Adipose tissue (tissue), 3 donors: ENCODE data around the gene TECR. TPM values are rescaled to one million over a fixed set of nuclear protein-coding genes. Genes with fewer than 3 reads are reported as not detected.
"Not testable (repeated sequence)": the region's sequence is repeated elsewhere in the genome, so short reads cannot be mapped to it uniquely, and the experiment has no call there.

Experiments
- H3K27ac ChIP-seq: one replicate; pipeline ENCODE4 v1.5.1; 2013; ENCODE audit warnings: low read depth, low read length
- WGBS, 3 donors: extraction: QIAGEN DNeasy Blood & Tissue Kit; methylation state at CpG; one replicate each; pipeline ENCODE4 v1.1.7; 2013; 5-methylcytosine and 5-hydroxymethylcytosine counted together
- polyA plus RNA-seq, 3 donors: library from polyadenylated mRNA; stranded (reverse); fragments of 200-250 nt; gene quantifications; one replicate each; pipeline ENCODE4 v1.2.3, GENCODE V29; 2013
- donor health status: healthy with polysubstance abuse.
- donor health status: Bipolar disorder and iron deficiency.
- donor health status: healthy.

TECR gene
- polyA plus RNA-seq, 3 donors: 82.2 to 242 (median 129) TPM

DNA sequence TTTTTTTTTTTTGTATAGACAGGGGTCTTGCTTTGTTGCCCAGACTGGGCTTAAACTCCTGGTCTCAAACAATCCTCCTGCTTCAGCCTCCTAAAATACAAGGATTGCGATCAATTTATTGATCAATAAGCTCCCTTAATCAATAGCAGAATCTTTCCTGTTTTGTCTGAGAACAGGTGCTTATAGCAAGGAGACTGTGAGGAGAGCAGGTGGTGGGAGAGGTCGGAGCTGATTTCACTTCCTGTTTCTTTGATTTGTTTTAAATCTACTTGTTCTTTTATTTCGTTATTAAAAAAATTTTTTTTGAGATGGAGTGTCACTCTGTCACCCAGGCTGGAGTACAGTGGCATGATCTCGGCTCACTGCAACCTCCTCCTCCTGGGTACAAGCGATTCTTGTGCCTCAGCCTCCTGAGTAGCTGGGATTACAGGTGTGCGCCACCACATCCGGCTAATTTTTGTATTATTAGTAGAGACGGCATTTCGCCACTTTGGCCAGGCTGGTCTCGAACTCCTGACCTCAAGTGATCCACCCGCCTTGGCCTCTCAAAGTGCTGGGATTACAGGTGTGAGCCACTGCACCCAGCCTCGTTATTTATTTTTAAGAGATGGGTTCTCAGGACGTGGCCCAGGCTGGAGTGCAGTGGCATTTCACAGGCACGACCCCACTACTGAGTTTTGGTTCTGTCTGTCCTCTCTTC lies 84.2 kb downstream of the TECR start:
- not testable (repeated sequence) for H3K27ac ChIP-seq
- WGBS, 3 donors: 50 to 69% (median 69%) methylated on average over 14 of the region's 14 CpGs

GRCh38 chr19:14614099-14614412 lies 84.7 kb downstream of the TECR start:
- no peak overlapping the region for H3K27ac ChIP-seq
- 34 to 45% (median 35%) methylated on average over 4 of the region's 4 CpGs for WGBS, 3 donors

Other genes starting within 250 kb of the TECR start
- 10 to 100 TPM; 17.3 to 42.1 (median 38.6) TPM for gene ADGRE5, start 148.2 kb upstream of the TECR start, polyA plus RNA-seq
- 10 to 100 TPM; 27.3 to 76.8 (median 65.3) TPM for gene DDX39A, start 110.3 kb upstream of the TECR start, polyA plus RNA-seq
- 10 to 100 TPM; 35.8 to 99.0 (median 66.4) TPM for gene PKN1, start 96.3 kb upstream of the TECR start, polyA plus RNA-seq
- 1 to 10 TPM in 1 of 3 donors, under 1 TPM in 1, not detected in 1; 0.18 to 1.9 TPM for gene PTGER1, start 54.2 kb upstream of the TECR start, polyA plus RNA-seq
- 10 to 100 TPM; 34.6 to 80.5 (median 53.6) TPM for gene GIPC1, start 33.5 kb upstream of the TECR start, polyA plus RNA-seq
- 100 to 1,000 TPM in 2 of 3 donors, 10 to 100 TPM in 1; 31.4 to 285 (median 166) TPM for gene DNAJB1, start 11.2 kb upstream of the TECR start, polyA plus RNA-seq
- gene NDUFB7, start 42.5 kb downstream of the TECR start, polyA plus RNA-seq: 100 to 1,000 TPM; 321 to 644 (median 417) TPM
- under 1 TPM in 2 of 3 donors, not detected in 1; 0.15 TPM for gene CLEC17A, start 53.5 kb downstream of the TECR start, polyA plus RNA-seq
- gene ADGRE3, start 145.2 kb downstream of the TECR start, polyA plus RNA-seq: under 1 TPM in 1 of 3 donors, not detected in 2; 0.55 TPM
- 10 to 100 TPM in 2 of 3 donors, 1 to 10 TPM in 1; 6.4 to 12.7 (median 11.8) TPM for gene ZNF333, start 160.5 kb downstream of the TECR start, polyA plus RNA-seq
- gene ADGRE2, start 249.0 kb downstream of the TECR start, polyA plus RNA-seq: 1 to 10 TPM in 2 of 3 donors, under 1 TPM in 1; 0.51 to 6.9 (median 2.0) TPM